ENCODE measurements around the gene STARD3NL.
A peak's percentile ranks its signal among the peaks of the same experiment; 100 is the strongest.
"Not testable (repeated sequence)": the region's sequence is repeated elsewhere in the genome, so short reads cannot be mapped to it uniquely, and the experiment has no call there.

STARD3NL gene

GRCh38 chr7:38224392-38224791 is 46.3 kb downstream of the STARD3NL start:
- no peak for DNase-seq

- DNase-seq, result no peak
Observed at GRCh38 chr7:38229386-38229785, 51.3 kb downstream of the STARD3NL start.

- no peak for DNase-seq
Observed at GRCh38 chr7:38229884-38230642, 52.0 kb downstream of the STARD3NL start.

- DNase-seq, result peak; percentile 80
Observed at GRCh38 chr7:38232502-38233366, 54.7 kb downstream of the STARD3NL start.

- DNase-seq, result not testable (repeated sequence)
Observed at GRCh38 chr7:38234759-38235158, 56.7 kb downstream of the STARD3NL start.

GRCh38 chr7:38235606-38236005 is 57.6 kb downstream of the STARD3NL start:
- DNase-seq, result no peak

- DNase-seq, result not testable (repeated sequence)
Observed at GRCh38 chr7:38239129-38239528, 61.1 kb downstream of the STARD3NL start.

GRCh38 chr7:38241071-38241470 is 63.0 kb downstream of the STARD3NL start:
- no peak for DNase-seq

GRCh38 chr7:38242814-38243213 is 64.8 kb downstream of the STARD3NL start:
- DNase-seq, result no peak

- not testable (repeated sequence) for DNase-seq
Observed at GRCh38 chr7:38243345-38243744, 65.3 kb downstream of the STARD3NL start.

- DNase-seq, result no peak
Observed at GRCh38 chr7:38244516-38244915, 66.5 kb downstream of the STARD3NL start.

- DNase-seq, result no peak
Observed at GRCh38 chr7:38245409-38245977, 67.4 kb downstream of the STARD3NL start.

- DNase-seq, result no peak
Observed at GRCh38 chr7:38248069-38248567, 70.1 kb downstream of the STARD3NL start.

GRCh38 chr7:38249849-38250248 is 71.8 kb downstream of the STARD3NL start:
- not testable (repeated sequence) for DNase-seq

- DNase-seq, result no peak
Observed at GRCh38 chr7:38257350-38257677, 79.3 kb downstream of the STARD3NL start.

- DNase-seq, result not testable (repeated sequence)
Observed at GRCh38 chr7:38259157-38259556, 81.1 kb downstream of the STARD3NL start.

- DNase-seq, result not testable (repeated sequence)
Observed at GRCh38 chr7:38261601-38262000, 83.6 kb downstream of the STARD3NL start.

GRCh38 chr7:38262026-38262425 is 84.0 kb downstream of the STARD3NL start:
- not testable (repeated sequence) for DNase-seq

- no peak for DNase-seq
Observed at GRCh38 chr7:38262545-38262944, 84.5 kb downstream of the STARD3NL start.

GRCh38 chr7:38263274-38263673 is 85.2 kb downstream of the STARD3NL start:
- DNase-seq, result not testable (repeated sequence)

GRCh38 chr7:38264602-38265001 is 86.6 kb downstream of the STARD3NL start:
- DNase-seq, result not testable (repeated sequence)

GRCh38 chr7:38265958-38266357 is 87.9 kb downstream of the STARD3NL start:
- DNase-seq, result not testable (repeated sequence)

- DNase-seq, result not testable (repeated sequence)
Observed at GRCh38 chr7:38269704-38270346, 91.8 kb downstream of the STARD3NL start.

Measured in activated naive CD4-positive, alpha-beta T cell treated with Interleukin-2 at 50 U/mL for 16 hours (primary cell).